HepG2 (cell line): Measurements from ENCODE around the gene FBXO41. TPM values are rescaled to one million over a fixed set of nuclear protein-coding genes. Genes with fewer than 3 reads are reported as not detected.

Experiments
- FOXK1 ChIP-seq: sonication (generic); formaldehyde crosslinking; IDR thresholded peaks from 2 replicates; pipeline ENCODE4 v1.4.0; 2020; ENCODE audit warnings: low read depth, missing genetic modification reagents, borderline replicate concordance
- HHEX ChIP-seq: IDR thresholded peaks from 2 replicates; pipeline ENCODE4 v1.6.1; 2016; ENCODE audit warnings: control low read depth
- MYC ChIP-seq: sonication (generic); formaldehyde crosslinking; IDR thresholded peaks from 2 replicates; pipeline ENCODE4 v1.9.0; 2021; ENCODE audit warnings: missing genetic modification reagents, borderline replicate concordance
- POLR2G ChIP-seq: fragments of 200-400 bp; formaldehyde crosslinking; IDR thresholded peaks from 2 replicates; pipeline ENCODE4 v1.6.1; 2018; ENCODE audit warnings: mild to moderate bottlenecking, low read depth, low read length, moderate library complexity
- RNF2 ChIP-seq: fragments of 450-650 bp; conservative IDR thresholded peaks from 2 replicates; pipeline ENCODE4 v1.6.1; 2016; ENCODE audit warnings: low read depth
- SP2 ChIP-seq: sonication (generic); formaldehyde crosslinking; IDR thresholded peaks from 2 replicates; pipeline ENCODE4 v1.5.1; 2020; ENCODE audit warnings: mild to moderate bottlenecking, missing genetic modification reagents
- TARDBP ChIP-seq: sonication (generic); formaldehyde crosslinking; IDR thresholded peaks from 2 replicates; pipeline ENCODE4 v1.8.0; 2022; ENCODE audit warnings: mild to moderate bottlenecking, missing genetic modification reagents
- TERF1 ChIP-seq: sonication (generic); formaldehyde crosslinking; IDR thresholded peaks from 2 replicates; pipeline ENCODE4 v1.8.0; 2022; ENCODE audit warnings: mild to moderate bottlenecking, missing genetic modification reagents, moderate library complexity
- ZBTB33 ChIP-seq: sonication (generic); formaldehyde crosslinking; IDR thresholded peaks from 2 replicates; pipeline ENCODE4 v1.4.0; 2020; ENCODE audit warnings: missing genetic modification reagents
- ZNF230 ChIP-seq: sonication (generic); formaldehyde crosslinking; IDR thresholded peaks from 2 replicates; pipeline ENCODE4 v1.4.0; 2020; ENCODE audit warnings: mild to moderate bottlenecking, missing genetic modification reagents
- ZNF496 ChIP-seq: sonication (generic); formaldehyde crosslinking; IDR thresholded peaks from 2 replicates; pipeline ENCODE4 v1.8.1; 2023; ENCODE audit warnings: mild to moderate bottlenecking, moderate library complexity, missing genetic modification reagents; ENCODE audit not compliant: insufficient replicate concordance
- ZNF674 ChIP-seq: sonication (generic); formaldehyde crosslinking; IDR thresholded peaks from 2 replicates; pipeline ENCODE4 v1.5.0; 2020; ENCODE audit warnings: low read depth, mild to moderate bottlenecking, missing genetic modification reagents
- ZNF768 ChIP-seq: sonication (generic); formaldehyde crosslinking; IDR thresholded peaks from 2 replicates; pipeline ENCODE4 v1.4.0; 2020; ENCODE audit warnings: missing genetic modification reagents
- polyA plus RNA-seq, 8 experiments: library from polyadenylated mRNA; depleted of rRNA in 3 of 8; stranded (reverse) in 7 of 8; unstranded in 1 of 8; fragments of >200 nt; fragmentation: Illumina TruSeq in 4 of 8; extraction: Trizol in 4 of 8; gene quantifications; 2 replicates each; pipeline versions ENCODE4 v1.2.1 to v1.2.3, GENCODE V29; 2011 to 2016; ENCODE audit warnings: low read depth in 4 of 8, missing spikeins in 1 of 8, mixed read lengths in 1 of 8; ENCODE audit not compliant: insufficient read depth in 1 of 8
- total RNA-seq, 5 experiments: library from RNA; depleted of rRNA; stranded (reverse); fragments of >200 nt; fragmentation: Illumina TruSeq; extraction: Trizol; gene quantifications; 2 replicates each; pipeline ENCODE4 v1.2.3, GENCODE V29; 2016; ENCODE audit warnings: low read depth in 1 of 5
- TF ChIP-seq, protein P1 (sequence below): IDR thresholded peaks from 2 replicates; pipeline ENCODE4 v1.6.1; 2016; ENCODE audit warnings: low read depth, control low read depth
- TF ChIP-seq, protein P2 (sequence below): sonication (generic); formaldehyde crosslinking; IDR thresholded peaks from 2 replicates; pipeline ENCODE4 v1.8.1; 2023; ENCODE audit warnings: mild to moderate bottlenecking, missing genetic modification reagents
- TF ChIP-seq, protein P3 (sequence below): IDR thresholded peaks from 2 replicates; pipeline ENCODE4 v1.6.1; 2016
- TF ChIP-seq, protein P4 (sequence below): IDR thresholded peaks from 2 replicates; pipeline ENCODE4 v1.6.1; 2016; ENCODE audit warnings: control low read depth

FBXO41 gene
- total and polyA plus RNA-seq, 2 of the 13 experiments (the other 11 are each of a cell fraction or from before 2014, with no cell fraction given) = 4.2 to 10.3 TPM

DNA sequence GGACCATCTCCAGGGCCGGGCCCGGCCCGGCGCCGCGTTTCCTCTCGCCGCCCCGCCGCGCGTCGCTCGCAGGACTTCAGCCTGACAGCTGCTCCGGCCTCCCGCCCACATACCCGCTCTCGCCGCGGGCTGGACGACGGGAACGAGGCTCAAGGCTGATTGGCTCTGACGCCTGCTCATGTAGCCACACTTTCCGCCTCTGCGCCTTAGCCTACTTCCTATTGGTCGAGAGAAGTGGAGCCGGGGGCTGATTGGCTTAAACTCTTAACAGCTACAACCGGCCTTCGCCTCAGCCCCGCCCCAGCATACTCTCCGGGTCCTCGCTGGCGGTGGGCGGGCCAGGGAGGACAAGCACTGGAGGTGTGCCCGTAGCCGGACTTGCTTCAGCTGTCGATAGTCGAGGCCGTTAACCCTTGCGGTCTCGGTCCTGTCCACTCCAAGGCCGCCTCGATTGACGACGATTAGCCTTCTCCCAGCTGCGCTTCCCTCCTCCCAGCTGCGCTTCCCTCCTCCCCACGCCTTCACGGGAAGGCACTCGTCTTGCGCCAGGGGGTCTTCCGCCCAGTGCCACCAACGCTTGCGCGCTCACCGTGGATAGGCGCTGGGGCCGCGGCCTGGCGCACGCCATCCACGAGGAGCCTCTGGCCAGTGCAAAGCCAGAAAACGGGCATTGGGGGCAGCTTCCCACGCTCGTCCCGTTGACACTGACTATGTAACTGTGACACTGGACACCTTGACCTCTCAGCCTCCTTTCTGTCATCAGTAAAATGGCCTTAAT, 50.9 kb downstream of the FBXO41 start, which contains the start of gene PRADC1 (continued):
- TF ChIP-seq FOXK1 (CRISPR knock-in tag) = peak; percentile 84
- TF ChIP-seq, protein P1, sequence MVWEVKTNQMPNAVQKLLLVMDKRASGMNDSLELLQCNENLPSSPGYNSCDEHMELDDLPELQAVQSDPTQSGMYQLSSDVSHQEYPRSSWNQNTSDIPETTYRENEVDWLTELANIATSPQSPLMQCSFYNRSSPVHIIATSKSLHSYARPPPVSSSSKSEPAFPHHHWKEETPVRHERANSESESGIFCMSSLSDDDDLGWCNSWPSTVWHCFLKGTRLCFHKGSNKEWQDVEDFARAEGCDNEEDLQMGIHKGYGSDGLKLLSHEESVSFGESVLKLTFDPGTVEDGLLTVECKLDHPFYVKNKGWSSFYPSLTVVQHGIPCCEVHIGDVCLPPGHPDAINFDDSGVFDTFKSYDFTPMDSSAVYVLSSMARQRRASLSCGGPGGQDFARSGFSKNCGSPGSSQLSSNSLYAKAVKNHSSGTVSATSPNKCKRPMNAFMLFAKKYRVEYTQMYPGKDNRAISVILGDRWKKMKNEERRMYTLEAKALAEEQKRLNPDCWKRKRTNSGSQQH (CRISPR knock-in tag) = peak; percentile 36; the same call in 1 of the 2 replicates
- TF ChIP-seq TARDBP = peak; percentile 15; the same call in 1 of the 2 replicates
- TF ChIP-seq, protein P2, sequence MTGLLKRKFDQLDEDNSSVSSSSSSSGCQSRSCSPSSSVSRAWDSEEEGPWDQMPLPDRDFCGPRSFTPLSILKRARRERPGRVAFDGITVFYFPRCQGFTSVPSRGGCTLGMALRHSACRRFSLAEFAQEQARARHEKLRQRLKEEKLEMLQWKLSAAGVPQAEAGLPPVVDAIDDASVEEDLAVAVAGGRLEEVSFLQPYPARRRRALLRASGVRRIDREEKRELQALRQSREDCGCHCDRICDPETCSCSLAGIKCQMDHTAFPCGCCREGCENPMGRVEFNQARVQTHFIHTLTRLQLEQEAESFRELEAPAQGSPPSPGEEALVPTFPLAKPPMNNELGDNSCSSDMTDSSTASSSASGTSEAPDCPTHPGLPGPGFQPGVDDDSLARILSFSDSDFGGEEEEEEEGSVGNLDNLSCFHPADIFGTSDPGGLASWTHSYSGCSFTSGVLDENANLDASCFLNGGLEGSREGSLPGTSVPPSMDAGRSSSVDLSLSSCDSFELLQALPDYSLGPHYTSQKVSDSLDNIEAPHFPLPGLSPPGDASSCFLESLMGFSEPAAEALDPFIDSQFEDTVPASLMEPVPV (CRISPR knock-in tag) = 0 out of 2 replicates have a peak, but pooled peaks have one; percentile 3
- TF ChIP-seq MYC = peak; percentile 80
- TF ChIP-seq ZBTB33 (CRISPR knock-in tag) = no peak
- peak; percentile 35; the same call in 1 of the 2 replicates for TF ChIP-seq POLR2G
- no peak for TF ChIP-seq ZNF674 (CRISPR knock-in tag)
- TF ChIP-seq, protein P3, sequence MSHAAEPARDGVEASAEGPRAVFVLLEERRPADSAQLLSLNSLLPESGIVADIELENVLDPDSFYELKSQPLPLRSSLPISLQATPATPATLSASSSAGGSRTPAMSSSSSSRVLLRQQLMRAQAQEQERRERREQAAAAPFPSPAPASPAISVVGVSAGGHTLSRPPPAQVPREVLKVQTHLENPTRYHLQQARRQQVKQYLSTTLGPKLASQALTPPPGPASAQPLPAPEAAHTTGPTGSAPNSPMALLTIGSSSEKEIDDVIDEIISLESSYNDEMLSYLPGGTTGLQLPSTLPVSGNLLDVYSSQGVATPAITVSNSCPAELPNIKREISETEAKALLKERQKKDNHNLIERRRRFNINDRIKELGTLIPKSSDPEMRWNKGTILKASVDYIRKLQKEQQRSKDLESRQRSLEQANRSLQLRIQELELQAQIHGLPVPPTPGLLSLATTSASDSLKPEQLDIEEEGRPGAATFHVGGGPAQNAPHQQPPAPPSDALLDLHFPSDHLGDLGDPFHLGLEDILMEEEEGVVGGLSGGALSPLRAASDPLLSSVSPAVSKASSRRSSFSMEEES = no peak
- TF ChIP-seq ZNF768 = peak; percentile 70
- TF ChIP-seq, protein P4, sequence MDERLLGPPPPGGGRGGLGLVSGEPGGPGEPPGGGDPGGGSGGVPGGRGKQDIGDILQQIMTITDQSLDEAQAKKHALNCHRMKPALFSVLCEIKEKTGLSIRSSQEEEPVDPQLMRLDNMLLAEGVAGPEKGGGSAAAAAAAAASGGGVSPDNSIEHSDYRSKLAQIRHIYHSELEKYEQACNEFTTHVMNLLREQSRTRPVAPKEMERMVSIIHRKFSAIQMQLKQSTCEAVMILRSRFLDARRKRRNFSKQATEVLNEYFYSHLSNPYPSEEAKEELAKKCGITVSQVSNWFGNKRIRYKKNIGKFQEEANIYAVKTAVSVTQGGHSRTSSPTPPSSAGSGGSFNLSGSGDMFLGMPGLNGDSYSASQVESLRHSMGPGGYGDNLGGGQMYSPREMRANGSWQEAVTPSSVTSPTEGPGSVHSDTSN (CRISPR knock-in tag) = peak; percentile 89
- no peak for TF ChIP-seq TERF1 (CRISPR knock-in tag)
- peak; percentile 99 for TF ChIP-seq SP2 (CRISPR knock-in tag)
- peak; percentile 81 for TF ChIP-seq ZNF230 (CRISPR knock-in tag)
- no peak for TF ChIP-seq ZNF496 (CRISPR knock-in tag)
- peak; percentile 45; the same call in 1 of the 2 replicates for TF ChIP-seq HHEX (CRISPR knock-in tag)
- peak; percentile 88 for TF ChIP-seq RNF2
